HL-60 (cell line): ENCODE data around the gene MECR.

Experiments used
- DNase-seq, 2 experiments: peaks; one replicate each; pipeline ENCODE4 v3.0.0-alpha.2; 2010 to 2020; ENCODE audit warnings: low read depth in 1 of 2, low spot score in 1 of 2
- H3K27ac ChIP-seq: fragments of 250-450 bp; sonication (Bioruptor Pico); replicated peaks from 2 replicates; pipeline ENCODE4 v1.5.1; 2020; ENCODE audit warnings: mild to moderate bottlenecking, moderate library complexity
- H3K27me3 ChIP-seq: fragments of 250-450 bp; sonication (Bioruptor Pico); 2 replicates; pipeline ENCODE4 v1.5.1; 2021; ENCODE audit warnings: mild to moderate bottlenecking, moderate library complexity; ENCODE audit not compliant: insufficient read depth, poor library complexity, severe bottlenecking
- H3K4me3 ChIP-seq: replicated peaks from 2 replicates; pipeline ENCODE4 v1.5.1; 2011; ENCODE audit warnings: mild to moderate bottlenecking, control low read depth, low read length; ENCODE audit not compliant: insufficient read depth
- CTCF ChIP-seq: IDR thresholded peaks from one replicate; pipeline ENCODE4 v1.5.1; 2011; ENCODE audit warnings: low read length, control low read depth, inconsistent platforms; ENCODE audit not compliant: insufficient read depth
- GABPA ChIP-seq: IDR thresholded peaks from 2 replicates; pipeline ENCODE4 v1.6.1; 2012; ENCODE audit warnings: low read depth
- POLR2AphosphoS5 ChIP-seq: IDR thresholded peaks from 2 replicates; pipeline ENCODE4 v1.6.1; 2012; ENCODE audit warnings: low read depth
- SPI1 ChIP-seq: IDR thresholded peaks from 2 replicates; pipeline ENCODE4 v1.6.1; 2012; ENCODE audit warnings: low read depth, mild to moderate bottlenecking, borderline replicate concordance
- TF ChIP-seq, protein P1 (sequence below): IDR thresholded peaks from 2 replicates; pipeline ENCODE4 v1.6.1; 2012; ENCODE audit warnings: low read depth; ENCODE audit not compliant: insufficient replicate concordance

MECR gene

DNA sequence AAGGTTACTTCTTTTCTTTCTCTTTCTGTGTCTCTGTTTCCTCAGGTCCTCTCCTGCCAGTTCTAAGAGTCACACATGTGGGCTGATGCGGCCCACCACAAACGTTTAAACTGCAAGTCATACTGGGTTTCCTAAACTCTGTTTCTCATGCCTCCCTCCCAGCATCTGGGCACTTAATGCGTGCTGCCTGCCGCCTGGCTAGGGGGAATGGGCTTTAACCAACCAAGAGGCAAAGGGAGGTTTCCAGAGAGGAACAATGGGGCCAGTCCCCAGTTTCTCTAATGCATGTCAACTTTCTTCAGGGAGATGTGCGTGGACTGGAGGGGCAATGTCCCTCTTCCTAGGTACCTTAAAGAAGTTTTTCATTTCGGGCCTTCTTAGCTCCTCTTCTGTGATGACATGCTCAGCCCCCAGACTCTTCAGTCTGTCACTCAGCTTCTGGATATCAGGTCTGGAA is 29.1 kb downstream of the MECR start:
- TF ChIP-seq CTCF (no peak), GABPA (no peak), POLR2AphosphoS5 (no peak), SPI1 (no peak)
- TF ChIP-seq, protein P1, sequence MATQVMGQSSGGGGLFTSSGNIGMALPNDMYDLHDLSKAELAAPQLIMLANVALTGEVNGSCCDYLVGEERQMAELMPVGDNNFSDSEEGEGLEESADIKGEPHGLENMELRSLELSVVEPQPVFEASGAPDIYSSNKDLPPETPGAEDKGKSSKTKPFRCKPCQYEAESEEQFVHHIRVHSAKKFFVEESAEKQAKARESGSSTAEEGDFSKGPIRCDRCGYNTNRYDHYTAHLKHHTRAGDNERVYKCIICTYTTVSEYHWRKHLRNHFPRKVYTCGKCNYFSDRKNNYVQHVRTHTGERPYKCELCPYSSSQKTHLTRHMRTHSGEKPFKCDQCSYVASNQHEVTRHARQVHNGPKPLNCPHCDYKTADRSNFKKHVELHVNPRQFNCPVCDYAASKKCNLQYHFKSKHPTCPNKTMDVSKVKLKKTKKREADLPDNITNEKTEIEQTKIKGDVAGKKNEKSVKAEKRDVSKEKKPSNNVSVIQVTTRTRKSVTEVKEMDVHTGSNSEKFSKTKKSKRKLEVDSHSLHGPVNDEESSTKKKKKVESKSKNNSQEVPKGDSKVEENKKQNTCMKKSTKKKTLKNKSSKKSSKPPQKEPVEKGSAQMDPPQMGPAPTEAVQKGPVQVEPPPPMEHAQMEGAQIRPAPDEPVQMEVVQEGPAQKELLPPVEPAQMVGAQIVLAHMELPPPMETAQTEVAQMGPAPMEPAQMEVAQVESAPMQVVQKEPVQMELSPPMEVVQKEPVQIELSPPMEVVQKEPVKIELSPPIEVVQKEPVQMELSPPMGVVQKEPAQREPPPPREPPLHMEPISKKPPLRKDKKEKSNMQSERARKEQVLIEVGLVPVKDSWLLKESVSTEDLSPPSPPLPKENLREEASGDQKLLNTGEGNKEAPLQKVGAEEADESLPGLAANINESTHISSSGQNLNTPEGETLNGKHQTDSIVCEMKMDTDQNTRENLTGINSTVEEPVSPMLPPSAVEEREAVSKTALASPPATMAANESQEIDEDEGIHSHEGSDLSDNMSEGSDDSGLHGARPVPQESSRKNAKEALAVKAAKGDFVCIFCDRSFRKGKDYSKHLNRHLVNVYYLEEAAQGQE, result no peak
- peak in 1 of 2 experiments; percentile 66 for DNase-seq
- Histone ChIP-seq H3K27me3 (no peaks in the 10 kb centered on the region), H3K4me3 (no peak overlapping the region), H3K27ac (peak overlapping the region; percentile 74)

DNA sequence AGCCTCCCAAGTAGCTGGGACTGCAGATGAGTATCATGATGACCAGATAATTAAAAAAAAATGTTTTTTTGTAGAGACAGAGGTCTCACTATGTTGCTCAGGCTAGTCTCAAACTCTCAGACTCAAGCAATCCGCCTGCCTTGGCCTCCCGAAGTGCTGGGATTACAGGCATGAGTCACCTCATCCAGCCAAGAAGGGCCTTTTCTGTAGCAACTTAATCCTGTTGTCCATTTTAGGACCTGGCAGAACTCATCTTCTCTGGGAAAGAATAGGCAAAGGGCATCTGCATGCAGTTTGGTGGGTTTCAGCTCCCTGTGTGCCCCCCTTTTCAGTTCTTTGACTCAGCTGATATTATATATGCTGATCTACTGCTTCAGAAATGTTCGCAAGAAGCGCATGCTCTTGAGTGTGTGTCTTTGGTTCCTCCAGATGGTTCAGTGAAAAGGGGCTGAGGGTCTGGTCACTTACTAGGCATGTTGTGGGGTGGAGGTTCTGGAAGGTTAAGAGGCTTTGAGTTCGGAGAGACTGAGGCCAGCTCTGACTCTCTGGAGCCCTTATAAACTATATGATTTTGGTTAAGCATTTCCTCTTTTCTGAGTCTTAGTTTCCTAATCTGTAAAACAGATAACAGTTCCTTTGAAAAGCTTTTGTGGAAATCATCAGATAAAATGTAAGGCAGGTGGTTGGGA is 29.7 kb downstream of the MECR start:
- Histone ChIP-seq H3K27me3 (no peaks in the 10 kb centered on the region), H3K4me3 (no peak overlapping the region), H3K27ac (peak overlapping the region; percentile 74)
- peak; percentile 83; the same call in 1 of the 2 replicates for TF ChIP-seq SPI1
- TF ChIP-seq, protein P1, result no peak
- TF ChIP-seq GABPA, result no peak
- no peak for TF ChIP-seq CTCF
- TF ChIP-seq POLR2AphosphoS5, result no peak
- DNase-seq, result no peak

DNA sequence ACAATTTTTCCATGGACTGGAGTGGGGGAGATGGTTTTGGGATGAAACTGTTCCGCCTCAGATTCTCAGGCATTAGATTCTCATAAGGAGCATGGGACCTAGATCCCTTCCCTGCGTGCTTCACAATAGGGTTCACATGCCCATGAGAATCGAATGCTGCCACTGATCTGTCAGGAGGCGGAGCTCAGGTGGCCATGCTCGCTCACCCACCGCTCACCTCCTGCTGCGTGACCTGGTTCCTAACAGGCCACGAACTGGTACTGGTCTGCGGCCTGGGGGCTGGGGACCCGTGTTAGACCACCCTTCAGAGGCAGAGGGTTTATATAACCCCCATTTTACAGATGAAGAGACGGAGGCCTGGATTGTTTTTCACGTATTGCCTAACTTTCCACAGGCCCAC is 32.7 kb downstream of the MECR start:
- H3K27ac ChIP-seq, result no peak overlapping the region
- no peak for TF ChIP-seq GABPA
- no peak for TF ChIP-seq SPI1
- no peak for TF ChIP-seq POLR2AphosphoS5
- no peak for TF ChIP-seq CTCF
- TF ChIP-seq, protein P1, result no peak
- DNase-seq, result no peak
- no peak overlapping the region for H3K4me3 ChIP-seq
- no peaks in the 10 kb centered on the region for H3K27me3 ChIP-seq
